HG03135 (cell line): ENCODE results near the gene FAF2.

Source experiments
- ATAC-seq: cut with Tn5 transposase; IDR thresholded peaks from one replicate; pipeline ENCODE4 v1.9.1; 2021; ENCODE audit warnings: mild to moderate bottlenecking, moderate library complexity; ENCODE audit not compliant: unreplicated experiment

Gene FAF2

GRCh38 chr5:176500511-176500910 lies 52.3 kb downstream of the FAF2 start:
- no peak for ATAC-seq

GRCh38 chr5:176501333-176501732 lies 53.1 kb downstream of the FAF2 start:
- ATAC-seq: no peak

- no peak for ATAC-seq
These were observed 55.3 kb downstream of the FAF2 start for GRCh38 chr5:176503496-176503895.

DNA sequence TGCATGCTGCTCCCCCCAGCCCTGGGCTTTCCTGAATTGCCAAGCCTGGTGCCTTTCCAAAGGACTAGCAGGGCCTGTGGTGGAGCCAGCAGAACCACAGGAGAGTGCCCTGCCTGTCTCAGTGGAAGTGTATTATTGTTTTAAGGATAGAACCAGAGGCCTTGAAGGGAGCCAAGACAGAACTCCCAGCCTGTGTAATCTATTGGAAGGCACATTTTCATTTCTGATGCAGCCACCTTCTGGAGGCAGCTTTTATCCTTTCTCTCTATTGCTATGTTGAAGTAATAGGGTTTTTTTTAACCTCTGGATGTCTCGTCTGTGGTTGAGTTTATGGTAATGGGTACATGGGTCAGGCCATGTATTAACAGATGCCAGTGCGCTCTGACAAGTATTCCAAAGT lies 59.7 kb downstream of the FAF2 start:
- ATAC-seq: no peak

GRCh38 chr5:176508603-176509002 lies 60.4 kb downstream of the FAF2 start:
- ATAC-seq: no peak

- no peak for ATAC-seq
These were observed 65.6 kb downstream of the FAF2 start for GRCh38 chr5:176513788-176514187.

GRCh38 chr5:176514244-176514950 lies 66.2 kb downstream of the FAF2 start:
- no peak for ATAC-seq

DNA sequence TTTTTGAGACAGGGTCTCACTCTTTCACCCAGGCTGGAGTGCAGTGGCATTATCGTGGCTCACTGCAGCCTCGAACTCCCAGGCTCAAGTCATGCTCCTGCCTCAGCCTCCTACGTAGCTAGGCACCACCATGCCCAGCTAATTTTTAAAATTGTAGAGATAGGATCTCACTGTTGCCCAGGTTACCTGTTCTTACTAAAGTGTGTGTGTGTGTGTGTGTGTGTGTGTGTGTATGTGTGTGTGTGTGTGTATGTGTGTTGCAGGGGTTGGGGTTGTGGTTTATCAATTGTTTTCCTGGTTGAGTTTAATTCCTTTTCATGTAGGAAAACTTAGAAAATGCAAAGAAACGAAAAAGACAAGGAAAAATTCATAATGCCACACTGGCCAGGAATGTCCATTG lies 67.2 kb downstream of the FAF2 start:
- ATAC-seq: no peak

DNA sequence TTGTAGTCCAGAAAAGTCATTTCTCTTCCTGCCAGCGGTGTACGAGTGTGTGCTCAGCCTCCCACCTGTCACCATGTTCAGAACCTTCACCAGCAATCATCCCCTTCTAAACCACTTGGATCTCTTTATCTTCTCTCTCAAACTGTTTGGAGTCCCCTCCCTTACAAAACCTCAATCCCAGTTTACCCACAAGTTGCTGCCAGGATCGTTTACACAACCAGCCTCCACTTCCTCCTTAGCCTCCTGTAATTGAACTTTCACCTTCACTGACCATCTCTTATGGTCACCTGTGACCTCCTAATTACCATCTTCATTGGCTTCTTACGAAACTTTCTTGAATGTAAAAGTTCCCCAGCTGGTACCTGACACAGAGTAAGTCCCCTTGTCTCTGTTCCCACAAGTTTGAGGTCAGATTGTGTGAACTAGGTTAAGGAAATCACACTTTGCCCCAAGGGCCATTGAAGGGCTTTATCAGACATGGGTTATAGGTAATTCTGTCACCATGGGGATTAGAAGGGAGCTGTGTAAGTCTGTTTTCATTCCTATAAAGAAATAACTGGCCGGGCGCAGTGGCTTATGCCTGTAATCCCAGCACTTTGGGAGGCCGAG lies 69.0 kb downstream of the FAF2 start:
- no peak for ATAC-seq

GRCh38 chr5:176519810-176520720 lies 71.9 kb downstream of the FAF2 start:
- ATAC-seq: no peak

GRCh38 chr5:176521286-176521685 lies 73.1 kb downstream of the FAF2 start:
- ATAC-seq: no peak

- ATAC-seq: no peak
These were observed 73.6 kb downstream of the FAF2 start for GRCh38 chr5:176521699-176522263.

GRCh38 chr5:176524138-176524537 lies 76.0 kb downstream of the FAF2 start:
- ATAC-seq: no peak

- no peak for ATAC-seq
These were observed 76.8 kb downstream of the FAF2 start for GRCh38 chr5:176524987-176525386.

GRCh38 chr5:176525677-176526076 lies 77.5 kb downstream of the FAF2 start:
- no peak for ATAC-seq

GRCh38 chr5:176526462-176526861 lies 78.3 kb downstream of the FAF2 start:
- ATAC-seq: no peak

GRCh38 chr5:176527246-176528222 lies 79.3 kb downstream of the FAF2 start:
- no peak for ATAC-seq

DNA sequence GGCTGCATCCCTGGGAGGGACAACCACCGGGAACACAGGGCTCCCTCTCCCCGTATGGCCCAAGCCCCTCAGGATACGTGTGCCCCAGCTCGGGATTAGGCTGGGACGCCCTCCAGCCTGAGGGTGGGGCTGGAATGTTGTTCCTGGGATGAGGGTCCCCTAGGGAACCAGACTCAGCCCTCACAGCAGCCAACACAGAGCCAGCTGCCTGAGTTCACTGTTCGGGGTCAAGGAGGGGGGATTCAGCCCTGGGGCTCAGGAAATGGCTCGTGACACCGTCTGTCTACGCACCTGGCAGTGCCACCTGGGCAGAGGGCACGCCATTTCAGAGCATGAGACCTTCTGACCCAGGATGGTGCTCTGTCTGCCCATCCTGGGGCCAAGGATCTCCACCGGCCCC lies 80.1 kb downstream of the FAF2 start:
- no peak for ATAC-seq

DNA sequence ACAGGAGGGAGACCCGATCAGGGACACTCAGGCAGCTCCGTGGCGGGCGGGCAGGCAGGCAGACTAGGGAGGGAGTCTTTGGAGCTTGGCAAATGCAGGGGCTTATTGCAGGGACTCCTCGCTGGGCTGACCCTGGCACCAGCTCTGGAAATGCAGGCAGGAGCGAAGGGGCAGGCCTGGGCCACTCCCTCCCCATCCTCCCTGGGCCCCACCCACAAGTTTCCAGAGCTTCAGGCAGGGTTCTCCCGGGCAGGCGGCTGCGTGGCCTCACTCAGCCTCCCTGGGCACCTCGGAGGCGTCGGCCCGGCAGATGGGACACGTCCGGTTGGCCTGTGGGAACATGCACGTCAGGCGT lies 80.6 kb downstream of the FAF2 start:
- ATAC-seq: no peak

DNA sequence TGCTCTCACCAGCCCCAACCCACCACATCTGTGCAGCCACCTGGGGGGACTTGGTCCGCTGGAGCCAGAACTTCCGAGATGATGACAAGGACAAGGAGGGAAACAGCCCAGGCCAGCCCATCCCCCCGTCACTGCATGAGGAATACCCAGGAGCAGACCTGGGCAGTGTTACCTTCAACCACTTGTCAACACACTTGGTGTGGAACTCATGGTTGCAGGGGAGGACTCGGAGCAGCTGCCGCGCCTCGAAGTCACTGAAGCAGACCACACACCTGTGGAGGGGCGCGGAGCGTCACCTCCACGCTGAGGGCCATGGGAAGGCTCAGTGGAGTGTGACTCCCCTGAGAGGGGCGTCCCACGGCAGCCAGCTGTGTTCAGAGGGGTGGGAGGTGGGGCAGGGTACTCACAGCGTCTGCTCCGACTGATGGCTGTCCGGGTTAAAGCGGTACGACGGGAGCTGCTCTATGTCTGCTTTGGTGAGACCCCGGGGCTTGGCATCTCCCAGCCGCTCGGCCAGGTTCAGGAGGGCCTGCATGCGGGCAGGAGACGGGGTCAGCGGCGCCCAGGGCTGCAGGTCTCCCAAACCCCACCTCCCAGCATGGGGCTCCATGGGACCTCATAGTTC lies 81.0 kb downstream of the FAF2 start:
- ATAC-seq: no peak
